Measurements from ENCODE around the gene MC2R.

DNA sequence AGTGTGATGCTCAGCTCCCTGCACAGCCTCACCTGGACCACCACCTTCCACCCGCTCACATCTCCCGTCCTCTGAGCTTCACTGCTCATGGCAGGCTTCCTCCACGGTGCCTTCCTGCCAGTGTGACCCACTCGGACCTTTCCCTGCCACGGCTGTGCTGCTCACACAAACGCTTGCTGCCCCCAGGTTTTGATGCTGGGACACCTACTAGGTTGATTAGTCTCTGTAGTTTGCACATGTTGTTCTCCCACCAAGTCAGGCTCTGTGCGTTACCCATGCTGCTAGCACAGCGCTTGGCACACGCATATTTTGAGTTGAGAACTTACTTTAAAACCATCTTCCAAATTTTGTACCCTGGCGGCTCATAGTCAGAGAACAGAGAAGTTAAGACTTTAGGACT is 2.1 kb downstream of the MC2R start:
- TF ChIP-seq, protein P1, sequence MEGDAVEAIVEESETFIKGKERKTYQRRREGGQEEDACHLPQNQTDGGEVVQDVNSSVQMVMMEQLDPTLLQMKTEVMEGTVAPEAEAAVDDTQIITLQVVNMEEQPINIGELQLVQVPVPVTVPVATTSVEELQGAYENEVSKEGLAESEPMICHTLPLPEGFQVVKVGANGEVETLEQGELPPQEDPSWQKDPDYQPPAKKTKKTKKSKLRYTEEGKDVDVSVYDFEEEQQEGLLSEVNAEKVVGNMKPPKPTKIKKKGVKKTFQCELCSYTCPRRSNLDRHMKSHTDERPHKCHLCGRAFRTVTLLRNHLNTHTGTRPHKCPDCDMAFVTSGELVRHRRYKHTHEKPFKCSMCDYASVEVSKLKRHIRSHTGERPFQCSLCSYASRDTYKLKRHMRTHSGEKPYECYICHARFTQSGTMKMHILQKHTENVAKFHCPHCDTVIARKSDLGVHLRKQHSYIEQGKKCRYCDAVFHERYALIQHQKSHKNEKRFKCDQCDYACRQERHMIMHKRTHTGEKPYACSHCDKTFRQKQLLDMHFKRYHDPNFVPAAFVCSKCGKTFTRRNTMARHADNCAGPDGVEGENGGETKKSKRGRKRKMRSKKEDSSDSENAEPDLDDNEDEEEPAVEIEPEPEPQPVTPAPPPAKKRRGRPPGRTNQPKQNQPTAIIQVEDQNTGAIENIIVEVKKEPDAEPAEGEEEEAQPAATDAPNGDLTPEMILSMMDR (conservative IDR thresholded peaks at IDR 0.05; ENCODE audit: low read depth, low read length) = no peak
- TF ChIP-seq RFX5 (IDR thresholded peaks at IDR 0.05; ENCODE audit: low read depth, low read length) (no peak), POLR2A (IDR thresholded peaks at IDR 0.05; ENCODE audit: low read depth, low read length) (no peak), RCOR1 (IDR thresholded peaks at IDR 0.05; ENCODE audit: insufficient replicate concordance, low read length) (no peak), MXI1 (IDR thresholded peaks at IDR 0.05; ENCODE audit: borderline replicate concordance, low read depth, low read length) (no peak), SMC3 (IDR thresholded peaks at IDR 0.05; ENCODE audit: low read depth, low read length) (no peak), RAD21 (IDR thresholded peaks at IDR 0.05; ENCODE audit: low read length) (no peak), CHD1 (IDR thresholded peaks at IDR 0.05; ENCODE audit: low read depth, low read length) (no peak), NFE2L2 (IDR thresholded peaks at IDR 0.05; ENCODE audit: low read depth, low read length) (no peak), FOS (IDR thresholded peaks at IDR 0.05; ENCODE audit: low read depth, low read length) (no peak), MAFK (IDR thresholded peaks at IDR 0.05; ENCODE audit: low read depth, low read length) (no peak)
- TF ChIP-seq, protein P2, sequence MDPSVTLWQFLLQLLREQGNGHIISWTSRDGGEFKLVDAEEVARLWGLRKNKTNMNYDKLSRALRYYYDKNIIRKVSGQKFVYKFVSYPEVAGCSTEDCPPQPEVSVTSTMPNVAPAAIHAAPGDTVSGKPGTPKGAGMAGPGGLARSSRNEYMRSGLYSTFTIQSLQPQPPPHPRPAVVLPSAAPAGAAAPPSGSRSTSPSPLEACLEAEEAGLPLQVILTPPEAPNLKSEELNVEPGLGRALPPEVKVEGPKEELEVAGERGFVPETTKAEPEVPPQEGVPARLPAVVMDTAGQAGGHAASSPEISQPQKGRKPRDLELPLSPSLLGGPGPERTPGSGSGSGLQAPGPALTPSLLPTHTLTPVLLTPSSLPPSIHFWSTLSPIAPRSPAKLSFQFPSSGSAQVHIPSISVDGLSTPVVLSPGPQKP (IDR thresholded peaks at IDR 0.05; ENCODE audit: borderline replicate concordance, low read depth, low read length) = no peak
- TF ChIP-seq, protein P3, sequence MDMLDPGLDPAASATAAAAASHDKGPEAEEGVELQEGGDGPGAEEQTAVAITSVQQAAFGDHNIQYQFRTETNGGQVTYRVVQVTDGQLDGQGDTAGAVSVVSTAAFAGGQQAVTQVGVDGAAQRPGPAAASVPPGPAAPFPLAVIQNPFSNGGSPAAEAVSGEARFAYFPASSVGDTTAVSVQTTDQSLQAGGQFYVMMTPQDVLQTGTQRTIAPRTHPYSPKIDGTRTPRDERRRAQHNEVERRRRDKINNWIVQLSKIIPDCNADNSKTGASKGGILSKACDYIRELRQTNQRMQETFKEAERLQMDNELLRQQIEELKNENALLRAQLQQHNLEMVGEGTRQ (IDR thresholded peaks at IDR 0.05; ENCODE audit: low read depth, low read length) = no peak

All from IMR-90 (cell line).